Astrocyte of the cerebellum (primary cell): ENCODE results near the gene MT1H.

Experiments
- DNase-seq: peaks from one replicate; pipeline ENCODE4 v3.0.0-alpha.2; 2011; ENCODE audit warnings: low read depth
- H3K4me3 ChIP-seq: 2 replicates; pipeline ENCODE4 v1.5.1; 2011; ENCODE audit warnings: mild to moderate bottlenecking, low read depth, low read length, moderate library complexity
- CTCF ChIP-seq: IDR thresholded peaks from 2 replicates; pipeline ENCODE4 v1.5.1; 2012; ENCODE audit warnings: low read length, low read depth, moderate library complexity, mild to moderate bottlenecking; ENCODE audit errors: missing control alignments
- in situ Hi-C: cut with HindIII; loops from 2 replicates; pipeline ENCODE4 v1.10.0; 2017; ENCODE audit warnings: low sequenced_read_pairs

Gene MT1H

GRCh38 chr16:56636616-56637413, 32.8 kb upstream of the MT1H start:
- no peak for DNase-seq
- TF ChIP-seq CTCF, result no peak
- in situ Hi-C loops, result no loop called here
- H3K4me3 ChIP-seq, result no peak overlapping the region

- in situ Hi-C loops, result no loop called here
- DNase-seq, result no peak
- H3K4me3 ChIP-seq, result peak within 1 kb of the TSS; percentile 49
- no peak for TF ChIP-seq CTCF
Observed at GRCh38 chr16:56637814-56638750, 31.5 kb upstream of the MT1H start, which contains the start of gene MT1A. TSS of gene MT1A (plus strand) at chr16:56638666. CDS start at chr16:56638739, 73 bp downstream.

DNA sequence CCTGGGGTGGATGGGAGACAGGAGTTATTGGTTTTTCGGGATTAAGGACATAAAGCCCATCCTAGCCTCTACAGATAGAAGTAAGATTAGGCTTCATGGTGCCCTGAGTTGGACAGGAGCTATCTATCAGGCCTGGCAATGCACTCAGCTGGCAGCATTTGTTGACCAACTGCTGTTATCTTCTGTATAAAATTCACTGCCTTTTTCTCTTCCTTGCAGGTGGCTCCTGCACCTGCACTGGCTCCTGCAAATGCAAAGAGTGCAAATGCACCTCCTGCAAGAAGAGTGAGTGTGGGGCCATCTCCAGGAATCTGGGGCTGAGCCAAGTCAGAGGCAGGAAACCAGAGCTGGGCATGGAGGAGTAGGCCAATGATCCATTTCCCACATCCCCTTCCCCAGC, 30.6 kb upstream of the MT1H start:
- no peak for DNase-seq
- H3K4me3 ChIP-seq, result no peak overlapping the region
- no peak for TF ChIP-seq CTCF
- in situ Hi-C loops, result no loop called here

DNA sequence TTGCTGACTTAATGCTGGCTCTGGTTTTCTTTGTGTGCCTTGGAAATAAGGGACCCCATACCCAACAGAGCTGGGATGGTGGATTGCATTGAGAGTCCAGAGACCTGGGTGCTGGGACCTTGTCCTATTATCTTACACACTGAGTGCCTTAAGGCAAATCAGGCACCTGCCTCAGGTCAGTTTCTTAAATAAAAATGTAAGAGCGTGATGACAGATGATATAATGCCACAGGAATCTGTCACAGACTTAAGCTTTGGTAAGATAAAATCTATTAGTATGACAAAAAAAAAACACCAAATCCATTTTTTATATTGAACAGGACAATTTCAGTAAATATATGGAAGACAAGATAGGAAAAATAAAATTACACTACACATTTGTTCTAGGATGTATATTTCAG, 29.5 kb upstream of the MT1H start:
- no peak for TF ChIP-seq CTCF
- in situ Hi-C loops, result no loop called here
- DNase-seq, result no peak
- no peak overlapping the region for H3K4me3 ChIP-seq

DNA sequence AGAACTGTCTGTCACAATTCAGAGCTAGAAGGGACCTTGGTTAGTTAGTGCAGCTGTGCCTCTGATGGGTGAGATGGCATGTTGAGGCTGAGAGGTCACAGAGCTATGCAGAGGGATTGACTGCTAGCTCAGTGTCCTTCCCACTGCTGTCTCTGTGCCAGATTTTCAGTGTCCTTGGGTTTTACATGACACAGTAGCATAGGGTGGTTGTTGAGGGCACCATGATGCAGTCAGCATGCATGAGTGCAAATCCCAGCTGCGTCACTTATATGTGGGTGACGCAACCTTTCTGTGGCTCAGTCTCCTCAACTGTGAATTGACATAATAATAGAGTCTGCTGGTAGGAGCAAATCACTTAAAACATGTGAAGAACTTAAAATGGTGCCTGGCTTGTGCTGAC, 28.4 kb upstream of the MT1H start:
- no peak for TF ChIP-seq CTCF
- no peak for DNase-seq
- H3K4me3 ChIP-seq, result no peak overlapping the region
- in situ Hi-C loops, result no loop called here

DNA sequence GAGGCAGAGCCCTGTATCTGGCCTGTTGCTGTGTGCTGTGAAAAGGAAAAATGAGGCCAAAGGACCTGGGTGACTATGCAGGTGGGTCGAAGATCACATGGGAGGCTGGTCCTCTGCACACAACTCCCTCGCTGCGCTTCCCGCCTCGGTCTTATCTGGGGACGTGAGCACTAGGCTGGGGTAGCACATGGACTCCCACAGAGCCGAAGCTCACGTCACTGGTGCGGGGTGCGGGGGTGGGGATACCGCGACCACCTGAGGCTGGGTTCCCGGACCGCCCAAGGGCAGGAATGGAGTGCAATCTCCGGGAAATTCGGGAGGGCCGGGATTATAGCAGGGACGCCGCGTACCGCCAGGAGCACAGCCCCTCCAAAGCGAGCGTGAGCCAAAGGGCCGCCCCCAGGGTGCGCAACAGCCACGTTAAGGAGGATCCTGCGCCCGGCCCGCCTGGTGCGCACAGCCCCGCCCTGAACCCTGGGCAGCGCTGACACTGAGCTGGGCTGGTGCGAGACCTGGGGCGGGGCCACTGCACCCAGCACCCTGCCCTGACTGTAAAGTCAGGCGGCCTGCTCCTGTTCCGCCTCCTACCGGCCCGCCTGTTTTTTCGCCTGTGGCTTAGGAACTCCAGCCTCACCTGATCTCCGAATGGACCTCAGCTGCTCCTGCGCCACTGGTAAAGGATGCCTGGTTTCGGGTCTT, 26.4 kb upstream of the MT1H start:
- in situ Hi-C loops, result no loop called here
- peak; percentile 40 for TF ChIP-seq CTCF
- H3K4me3 ChIP-seq, result peak overlapping the region; percentile 19
- DNase-seq, result no peak
